H1 (cell line): Measurements from ENCODE around the gene SERINC1. TPM values are rescaled to one million over a fixed set of nuclear protein-coding genes. Genes with fewer than 3 reads are reported as not detected.

ENCODE experiments used
- CTCF ChIA-PET: fragments of 300-600 bp; sonication (Branson Sonifier 250); formaldehyde crosslinking; loops from one replicate; lab custom pipeline; 2021; ENCODE audit not compliant: partially characterized antibody; lab: Charles Lee
- POLR2A ChIA-PET: fragments of 300-600 bp; sonication (Branson Sonifier 250); formaldehyde crosslinking; loops from one replicate; lab custom pipeline; 2021; ENCODE audit warnings: inconsistent platforms; ENCODE audit not compliant: partially characterized antibody; lab: Charles Lee
- DNase-seq, 2 experiments: peaks; one replicate each; pipeline versions ENCODE4 v3.0.0 to v3.0.0-alpha.2; 2010 to 2022; ENCODE audit warnings: low spot score in 2 of 2, low read depth in 1 of 2, mixed read lengths in 1 of 2
- FAIRE-seq: peaks from 2 replicates; lab custom pipeline; 2011; peaks lifted over from hg19 to GRCh38; lab: Jason Lieb, UNC
- H2AFZ ChIP-seq: 2 replicates; pipeline ENCODE4 v1.8.1; 2012; ENCODE audit warnings: low read length, inconsistent platforms
- H2AK5ac ChIP-seq: 2 replicates; pipeline ENCODE4 v1.6.1; 2013; ENCODE audit warnings: low read depth, low read length
- H2BK120ac ChIP-seq: replicated peaks from 2 replicates; pipeline ENCODE3; 2013; ENCODE audit warnings: low read depth, low read length, inconsistent platforms
- H2BK12ac ChIP-seq: 2 replicates; pipeline ENCODE4 v1.6.1; 2013; ENCODE audit warnings: low read depth, low read length
- H2BK15ac ChIP-seq: 2 replicates; pipeline ENCODE4 v1.6.1; 2013; ENCODE audit warnings: low read length
- H2BK20ac ChIP-seq: 2 replicates; pipeline ENCODE4 v1.6.1; 2013; ENCODE audit warnings: low read length
- H2BK5ac ChIP-seq: 2 replicates; pipeline ENCODE4 v1.6.1; 2013; ENCODE audit warnings: low read depth, low read length
- H3K14ac ChIP-seq: 2 replicates; pipeline ENCODE4 v1.6.1; 2013; ENCODE audit warnings: inconsistent platforms; ENCODE audit not compliant: insufficient read length
- H3K18ac ChIP-seq: 2 replicates; pipeline ENCODE4 v1.6.1; 2013; ENCODE audit warnings: low read length; ENCODE audit errors: extremely low read depth
- H3K23ac ChIP-seq: 2 replicates; pipeline ENCODE4 v1.6.1; 2013; ENCODE audit warnings: inconsistent platforms; ENCODE audit not compliant: insufficient read length
- H3K23me2 ChIP-seq: 2 replicates; pipeline ENCODE4 v1.6.1; 2013; ENCODE audit warnings: low read depth, low read length
- H3K27ac ChIP-seq: 2 replicates; pipeline ENCODE4 v1.6.1; 2011; ENCODE audit warnings: low read depth, low read length, inconsistent platforms
- H3K27me3 ChIP-seq, 4 experiments: replicated peaks in 1 of 4; 1 replicate in 1 of 4; 2 replicates in 3 of 4; pipeline versions ENCODE4 v1.6.1 to v1.8.1; 2011 to 2013; ENCODE audit warnings: low read length in 3 of 4, mild to moderate bottlenecking in 3 of 4, inconsistent platforms in 2 of 4, mixed read lengths in 2 of 4, moderate library complexity in 1 of 4; ENCODE audit not compliant: control insufficient read depth in 3 of 4, insufficient read depth in 3 of 4; ENCODE audit errors: extremely low read depth in 1 of 4
- H3K36me3 ChIP-seq, 4 experiments: 2 replicates each; pipeline versions ENCODE4 v1.6.1 to v1.8.1; 2011 to 2013; ENCODE audit warnings: mild to moderate bottlenecking in 4 of 4, low read length in 3 of 4, moderate library complexity in 2 of 4, control low read depth in 1 of 4, inconsistent platforms in 1 of 4; ENCODE audit not compliant: insufficient read depth in 4 of 4, control insufficient read depth in 2 of 4
- H3K4ac ChIP-seq: replicated peaks from 2 replicates; pipeline ENCODE3; 2013; ENCODE audit warnings: low read length, low read depth, mixed read lengths, inconsistent platforms; ENCODE audit not compliant: insufficient read length
- H3K4me1 ChIP-seq, 4 experiments: replicated peaks in 1 of 4; 1 replicate in 1 of 4; 2 replicates in 3 of 4; pipeline versions ENCODE4 v1.6.1 to v1.8.1; 2011 to 2013; ENCODE audit warnings: low read length in 3 of 4, inconsistent platforms in 2 of 4, mixed read lengths in 1 of 4; ENCODE audit not compliant: insufficient read depth in 4 of 4, control insufficient read depth in 3 of 4
- H3K4me2 ChIP-seq, 2 experiments: 2 replicates each; pipeline versions ENCODE4 v1.6.1 to v1.8.1; 2011 to 2013; ENCODE audit warnings: low read depth in 2 of 2, low read length in 2 of 2, control low read depth in 1 of 2, inconsistent platforms in 1 of 2, mild to moderate bottlenecking in 1 of 2; ENCODE audit not compliant: insufficient read depth in 1 of 2
- H3K4me3 ChIP-seq, 4 experiments: fragments of 200-600, 300-600 bp in 1 of 4; sonication (generic), shearing (Covaris generic), sonication (Bioruptor Twin) in 1 of 4; 2 replicates each; pipeline versions ENCODE4 v1.5.1 to v1.8.1; 2011 to 2016; ENCODE audit warnings: low read length in 4 of 4, low read depth in 3 of 4, control low read depth in 2 of 4, inconsistent platforms in 2 of 4, mild to moderate bottlenecking in 2 of 4, mixed read lengths in 1 of 4, moderate library complexity in 1 of 4; ENCODE audit not compliant: insufficient read depth in 2 of 4; ENCODE audit errors: extremely low read depth in 1 of 4
- H3K56ac ChIP-seq: replicated peaks from 2 replicates; pipeline ENCODE3; 2013; ENCODE audit warnings: low read depth, mild to moderate bottlenecking, mixed read lengths, low read length, inconsistent platforms; ENCODE audit not compliant: insufficient read length
- H3K79me1 ChIP-seq: 2 replicates; pipeline ENCODE4 v1.6.1; 2013; ENCODE audit warnings: low read depth, low read length, control low read depth
- H3K79me2 ChIP-seq, 2 experiments: 2 replicates each; pipeline versions ENCODE4 v1.6.1 to v1.8.1; 2012 to 2013; ENCODE audit warnings: low read length in 2 of 2, mild to moderate bottlenecking in 2 of 2, inconsistent platforms in 1 of 2; ENCODE audit not compliant: insufficient read depth in 2 of 2, control insufficient read depth in 1 of 2
- H3K9ac ChIP-seq, 4 experiments: replicated peaks in 1 of 4; 1 replicate in 1 of 4; 2 replicates in 3 of 4; pipeline versions ENCODE4 v1.6.1 to v1.8.1; 2011 to 2013; ENCODE audit warnings: low read depth in 3 of 4, low read length in 3 of 4, control low read depth in 2 of 4, mild to moderate bottlenecking in 2 of 4, moderate library complexity in 2 of 4, inconsistent platforms in 1 of 4; ENCODE audit errors: extremely low read depth in 1 of 4
- H3K9me3 ChIP-seq, 2 experiments: 2 replicates each; pipeline versions ENCODE4 v1.6.1 to v1.8.1; 2012 to 2013; ENCODE audit warnings: mild to moderate bottlenecking in 2 of 2, moderate library complexity in 2 of 2, control low read depth in 1 of 2, inconsistent platforms in 1 of 2, low read depth in 1 of 2, low read length in 1 of 2, mixed read lengths in 1 of 2; ENCODE audit not compliant: insufficient read depth in 2 of 2
- H4K20me1 ChIP-seq, 2 experiments: replicated peaks in 1 of 2; 2 replicates each; pipeline versions ENCODE3 to v1.8.1; 2011 to 2013; ENCODE audit warnings: inconsistent platforms in 2 of 2, low read length in 2 of 2, mild to moderate bottlenecking in 1 of 2; ENCODE audit not compliant: insufficient read depth in 2 of 2, control insufficient read depth in 1 of 2
- H4K5ac ChIP-seq: 2 replicates; pipeline ENCODE4 v1.6.1; 2013; ENCODE audit warnings: low read length, low read depth, mixed read lengths, inconsistent platforms; ENCODE audit not compliant: insufficient read length
- H4K8ac ChIP-seq: 2 replicates; pipeline ENCODE4 v1.8.0; 2013; ENCODE audit warnings: mild to moderate bottlenecking, moderate library complexity, low read length, inconsistent platforms; ENCODE audit not compliant: insufficient read depth; ENCODE audit errors: extremely low read depth
- H4K91ac ChIP-seq: replicated peaks from 2 replicates; pipeline ENCODE3; 2013; ENCODE audit warnings: low read length, mixed read lengths, inconsistent platforms; ENCODE audit not compliant: insufficient read length
- CBX8 ChIP-seq: fragments of 300-800, 300-1000 bp; sonication (generic); IDR thresholded peaks from 2 replicates; pipeline ENCODE4 v1.7.1; 2016; ENCODE audit warnings: low read depth, low read length, borderline replicate concordance
- EZH2 ChIP-seq: fragments of 200-600 bp; sonication (generic); IDR thresholded peaks from 2 replicates; pipeline ENCODE4 v1.7.1; 2012; ENCODE audit warnings: low read depth, mild to moderate bottlenecking, moderate library complexity, low read length, inconsistent platforms; ENCODE audit not compliant: severe bottlenecking
- GTF2F1 ChIP-seq: IDR thresholded peaks from 2 replicates; pipeline ENCODE4 v1.6.1; 2012; ENCODE audit warnings: low read depth, low read length, improper control_type of control experiment, borderline replicate concordance
- HDAC6 ChIP-seq: IDR thresholded peaks from one replicate; pipeline ENCODE4 v1.7.1; 2012; ENCODE audit warnings: low read depth, mild to moderate bottlenecking, inconsistent platforms, low read length, moderate library complexity
- JUND ChIP-seq: IDR thresholded peaks from 2 replicates; pipeline ENCODE4 v1.6.1; 2011; ENCODE audit warnings: mild to moderate bottlenecking, improper control_type of control experiment, low read length
- MAX ChIP-seq: IDR thresholded peaks from 2 replicates; pipeline ENCODE4 v1.6.1; 2012; ENCODE audit warnings: inconsistent platforms
- PHF8 ChIP-seq: fragments of 200-600 bp; sonication (generic); conservative IDR thresholded peaks from 2 replicates; pipeline ENCODE4 v1.7.1; 2012; ENCODE audit warnings: low read depth, mild to moderate bottlenecking, inconsistent platforms, low read length, moderate library complexity
- POU5F1 ChIP-seq: IDR thresholded peaks from 2 replicates; pipeline ENCODE4 v1.6.1; 2011; ENCODE audit warnings: low read depth, mild to moderate bottlenecking, low read length, moderate library complexity
- SAP30 ChIP-seq: fragments of 300-600 bp; sonication (generic); IDR thresholded peaks from 2 replicates; pipeline ENCODE4 v1.7.1; 2012; ENCODE audit warnings: low read length, moderate library complexity, mild to moderate bottlenecking, inconsistent platforms; ENCODE audit not compliant: insufficient read depth, insufficient replicate concordance
- SP2 ChIP-seq: IDR thresholded peaks from 2 replicates; pipeline ENCODE4 v1.6.1; 2012; ENCODE audit warnings: mild to moderate bottlenecking, low read length, inconsistent platforms
- SUZ12 ChIP-seq: fragments of 200-600 bp; sonication (generic); IDR thresholded peaks from 2 replicates; pipeline ENCODE4 v1.6.1; 2012; ENCODE audit warnings: mild to moderate bottlenecking, inconsistent platforms, low read length, moderate library complexity, mixed read lengths
- TAF1 ChIP-seq: IDR thresholded peaks from 2 replicates; pipeline ENCODE4 v1.6.1; 2011; ENCODE audit warnings: mild to moderate bottlenecking, low read depth, low read length
- ZNF274 ChIP-seq: IDR thresholded peaks from 2 replicates; pipeline ENCODE4 v1.7.0; 2012; ENCODE audit warnings: low read length, borderline replicate concordance; ENCODE audit errors: extremely low read depth
- WGBS, 2 experiments: shearing (Covaris generic) in 1 of 2; methylation state at CpG; one replicate each; pipeline versions ENCODE4 v1.1.6 to v1.1.7; 2013 to 2015; ENCODE audit warnings: low lambda C conversion rate in 2 of 2, mixed read lengths in 2 of 2, inconsistent platforms in 1 of 2, low coverage in 1 of 2, missing lambda C conversion rate in 1 of 2; ENCODE audit not compliant: insufficient replicate concordance in 2 of 2, insufficient coverage in 1 of 2, insufficient read length in 1 of 2; ENCODE audit errors: extremely low coverage in 1 of 2, missing lambda C conversion rate in 1 of 2; 5-methylcytosine and 5-hydroxymethylcytosine counted together
- polyA plus RNA-seq, 7 experiments: library from polyadenylated mRNA; depleted of rRNA in 3 of 7; stranded (reverse) in 5 of 7; unstranded in 2 of 7; fragments of >200 nt in 5 of 7; fragments of 200-250 nt in 2 of 7; gene quantifications; 1 replicate in 5 of 7; 2 replicates in 1 of 7; 4 replicates in 1 of 7; pipeline versions ENCODE4 v1.2.1 to v1.2.3, GENCODE V29; 2011 to 2013; ENCODE audit warnings: missing spikeins in 2 of 7, mixed read lengths in 2 of 7
- total RNA-seq: library from RNA; stranded (reverse); fragmentation: NEBNext Ultra II Directional; extraction: Animal tissue kit (Norgen Biotek cat#: 25700); gene quantifications from 2 replicates; pipeline ENCODE4 v1.2.1, GENCODE V29; 2021

SERINC1 gene
- total and polyA plus RNA-seq, 2 of the 8 experiments (the other 6 are each of a cell fraction or from before 2014, with no cell fraction given), result 15.4 to 38.6 TPM

GRCh38 chr6:122400462-122401089 lies 71.0 kb downstream of the SERINC1 start:
- H3K79me1 ChIP-seq, result peaks cover 3% of the 10 kb centered on the region
- H4K5ac ChIP-seq, result no peak overlapping the region
- H4K8ac ChIP-seq, result no peak overlapping the region
- no peak overlapping the region for H2AK5ac ChIP-seq
- no peak overlapping the region for H2BK12ac ChIP-seq
- H2BK5ac ChIP-seq, result no peak overlapping the region
- WGBS, 2 experiments, result 73% methylated on average over 4 of the region's 4 CpGs; no CpG with 5 or more reads in 1 of the 2 experiments
- no peak overlapping the region for H2BK15ac ChIP-seq
- H4K91ac ChIP-seq, result no peak overlapping the region
- H3K9me3 ChIP-seq, result no peaks in the 10 kb centered on the region
- no peak overlapping the region for H3K27ac ChIP-seq
- H3K79me2 ChIP-seq, result peaks cover 0 to 56% of the 10 kb centered on the region in 2 experiments; a peak in 3 of 4 replicates
- H3K4me1 ChIP-seq, result peaks cover 0 to 4% (median 0%) of the 10 kb centered on the region in 4 experiments; a peak in 2 of 7 replicates
- no peak overlapping the region for H3K23ac ChIP-seq
- FAIRE-seq (no peak), DNase-seq (no peak)
- H3K4me2 ChIP-seq, result peak overlapping the region; percentile 83 to 89
- peak overlapping the region; percentile 85 to 99 (median 96) for H3K4me3 ChIP-seq
- no peak overlapping the region for H2AFZ ChIP-seq
- no peak overlapping the region for H3K56ac ChIP-seq
- H3K18ac ChIP-seq, result no peak overlapping the region
- H3K14ac ChIP-seq, result no peak overlapping the region
- H2BK120ac ChIP-seq, result no peak overlapping the region
- ChIA-PET POLR2A (interaction anchor here (1.4 kb wide), 1 partner anchor 9 kb away, joined by 4 read pairs; no protein-coding TSS in a partner anchor), CTCF (interaction anchor here (0.6 kb wide), 1 partner anchor 784 kb away, joined by 3 read pairs; no protein-coding TSS in a partner anchor)
- H2BK20ac ChIP-seq, result no peak overlapping the region
- no peak overlapping the region; a peak in 1 of 7 replicates for H3K9ac ChIP-seq
- peaks cover 7 to 8% of the 10 kb centered on the region in 2 experiments for H4K20me1 ChIP-seq
- H3K4ac ChIP-seq, result no peak overlapping the region
- no peaks in the 10 kb centered on the region for H3K36me3 ChIP-seq
- peaks cover 7 to 22% (median 16%) of the 10 kb centered on the region in 4 experiments for H3K27me3 ChIP-seq
- H3K23me2 ChIP-seq, result 0 out of 2 replicates have a peak, but pooled peaks cover 2% of the 10 kb centered on the region
- TF ChIP-seq ZNF274 (no peak), HDAC6 (no peak), SUZ12 (no peak), SP2 (no peak), JUND (no peak), GTF2F1 (no peak), CBX8 (no peak), PHF8 (no peak), SAP30 (no peak), MAX (no peak), POU5F1 (no peak), TAF1 (no peak), EZH2 (no peak)
